Stimulated activated CD8-positive, alpha-beta memory T cell treated with anti-CD3 and anti-CD28 coated beads, Interleukin-12 subunit alpha, Interleukin-12 subunit beta, amount 100 ng/mL, for 1 hour (primary cell): Measurements from ENCODE around the gene AGAP1.

Experiments used
- DNase-seq: peaks from one replicate; pipeline ENCODE4 v3.0.0-alpha.2; 2020; ENCODE audit warnings: low read depth

The AGAP1 gene

GRCh38 chr2:235715601-235716000, 221.8 kb downstream of the AGAP1 start:
- no peak for DNase-seq

GRCh38 chr2:235716875-235717496, 223.1 kb downstream of the AGAP1 start:
- no peak for DNase-seq

- no peak for DNase-seq
These were observed 225.5 kb downstream of the AGAP1 start for GRCh38 chr2:235719146-235719942.

GRCh38 chr2:235721625-235722024, 227.8 kb downstream of the AGAP1 start:
- DNase-seq, result no peak

GRCh38 chr2:235722869-235723268, 229.0 kb downstream of the AGAP1 start:
- no peak for DNase-seq

GRCh38 chr2:235723371-235723770, 229.5 kb downstream of the AGAP1 start:
- no peak for DNase-seq

GRCh38 chr2:235723811-235724465, 230.1 kb downstream of the AGAP1 start:
- DNase-seq, result no peak

GRCh38 chr2:235725016-235725489, 231.2 kb downstream of the AGAP1 start:
- no peak for DNase-seq

- no peak for DNase-seq
These were observed 232.0 kb downstream of the AGAP1 start for GRCh38 chr2:235725841-235726240.

GRCh38 chr2:235726554-235726953, 232.7 kb downstream of the AGAP1 start:
- DNase-seq, result no peak

- DNase-seq, result no peak
These were observed 233.3 kb downstream of the AGAP1 start for GRCh38 chr2:235727174-235727573.

- DNase-seq, result no peak
These were observed 234.3 kb downstream of the AGAP1 start for GRCh38 chr2:235727891-235728799.

GRCh38 chr2:235728800-235729556, 235.1 kb downstream of the AGAP1 start:
- DNase-seq, result no peak

- DNase-seq, result no peak
These were observed 235.7 kb downstream of the AGAP1 start for GRCh38 chr2:235729557-235729947.

GRCh38 chr2:235730115-235730514, 236.3 kb downstream of the AGAP1 start:
- DNase-seq, result no peak

GRCh38 chr2:235733761-235734160, 239.9 kb downstream of the AGAP1 start:
- DNase-seq, result no peak

GRCh38 chr2:235734168-235734567, 240.3 kb downstream of the AGAP1 start:
- no peak for DNase-seq

- no peak for DNase-seq
These were observed 240.9 kb downstream of the AGAP1 start for GRCh38 chr2:235734688-235735231.

- DNase-seq, result no peak
These were observed 243.6 kb downstream of the AGAP1 start for GRCh38 chr2:235737396-235737795.

- no peak for DNase-seq
These were observed 244.0 kb downstream of the AGAP1 start for GRCh38 chr2:235737840-235738239.
